ENCODE results near the gene RERG. TPM values are rescaled to one million over a fixed set of nuclear protein-coding genes. Genes with fewer than 3 reads are reported as not detected.

The RERG gene
- total and polyA plus RNA-seq, 2 experiments from 2014 or later, result 1.1 to 1.5 TPM

DNA sequence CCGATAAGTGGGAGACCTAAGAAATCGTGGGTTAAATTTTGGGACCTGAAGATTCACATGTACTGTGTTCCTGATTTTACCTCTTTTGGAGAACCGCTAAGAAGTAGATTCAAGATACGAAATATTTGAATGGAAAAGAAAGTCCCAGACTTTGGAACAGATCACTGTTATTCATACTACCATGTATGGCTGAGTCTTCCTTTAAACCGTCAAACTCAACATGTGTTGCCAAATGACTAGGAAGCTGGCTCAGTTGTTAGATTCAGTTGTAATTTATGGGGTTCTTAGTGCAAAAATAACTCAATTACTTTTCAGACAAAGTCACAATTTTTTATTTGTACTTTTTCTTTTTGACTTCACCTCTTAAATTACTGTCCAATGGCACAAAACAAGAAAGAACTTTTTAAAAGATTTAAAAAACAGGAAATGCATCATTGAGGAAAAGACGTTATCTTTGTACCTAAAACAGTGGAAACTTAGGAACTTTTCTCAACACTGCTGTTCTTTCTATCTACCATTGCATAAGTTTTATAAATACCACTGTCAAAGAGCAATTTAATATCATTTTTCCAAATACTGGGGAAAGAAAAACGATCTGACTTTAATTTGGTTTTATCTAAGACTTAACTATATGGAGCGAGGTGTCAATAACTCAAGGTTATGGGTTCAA lies 15.7 kb downstream of the RERG start:
- H3K27ac ChIP-seq (ENCODE audit: low read depth), result peak overlapping the region; percentile 45; the same call in 1 of the 2 replicates
- H3K27me3 ChIP-seq (ENCODE audit: insufficient read depth), result no peaks in the 10 kb centered on the region
- H4K20me1 ChIP-seq (replicated peaks; ENCODE audit: insufficient read depth), result no peaks in the 10 kb centered on the region
- H3F3A ChIP-seq (replicated peaks; ENCODE audit: low read depth), result no peaks in the 10 kb centered on the region
- no peak for DNase-seq (ENCODE audit: low spot score)
- H3K9me2 ChIP-seq (ENCODE audit: insufficient read depth), result no peaks in the 10 kb centered on the region
- no peak overlapping the region for H3K4me3 ChIP-seq
- H2AFZ ChIP-seq, result no peak overlapping the region; the same call in 1 of the 2 replicates
- Mint-ChIP-seq H3K9me3 (no peaks in the 10 kb centered on the region), H3K36me3 (ENCODE audit: low read depth) (no peaks in the 10 kb centered on the region), H3K4me1 (peaks cover 23% of the 10 kb centered on the region; the same call in 2 of the 3 replicates), H3K4me3 (no peak overlapping the region), H3K27ac (no peak overlapping the region), H3K27me3 (ENCODE audit: insufficient read depth, low read depth, poor library complexity) (no peaks in the 10 kb centered on the region)
- no peak for TF ChIP-seq JUNB (IDR thresholded peaks at IDR 0.05; ENCODE audit: unreplicated experiment)
- TF ChIP-seq NANOG (IDR thresholded peaks at IDR 0.05; ENCODE audit: borderline replicate concordance), result no peak
- H3K79me2 ChIP-seq (replicated peaks; ENCODE audit: insufficient read depth), result no peaks in the 10 kb centered on the region
- H3K36me3 ChIP-seq (ENCODE audit: insufficient read depth), result no peaks in the 10 kb centered on the region
- peaks cover 18% of the 10 kb centered on the region; the same call in 1 of the 2 replicates for H3K4me1 ChIP-seq (ENCODE audit: insufficient read depth)
- H3K4me2 ChIP-seq, result 0 out of 2 replicates have a peak overlapping the region, but pooled peaks have one; percentile 60
- no peak for ATAC-seq

DNA sequence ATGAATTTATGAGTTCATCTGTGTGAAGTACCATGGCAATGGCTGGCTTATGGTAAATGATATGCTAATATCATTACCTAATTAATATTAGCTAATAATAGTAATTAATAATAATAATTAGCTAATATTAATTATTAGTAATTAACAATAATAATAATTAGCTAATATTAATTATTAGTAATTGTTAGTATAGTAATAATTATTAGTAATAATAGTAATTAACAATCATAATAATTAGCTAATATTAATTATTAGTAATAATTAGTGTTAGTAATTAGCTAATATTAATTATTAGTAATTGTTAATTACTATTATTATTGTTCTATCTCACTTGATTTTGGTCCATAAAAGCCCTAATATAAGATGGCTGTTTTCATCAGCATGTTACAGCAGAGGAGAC lies 19.8 kb downstream of the RERG start:
- Histone ChIP-seq H4K20me1 (replicated peaks; ENCODE audit: insufficient read depth) (no peaks in the 10 kb centered on the region), H3K36me3 (ENCODE audit: insufficient read depth) (no peaks in the 10 kb centered on the region), H3K4me3 (no peak overlapping the region), H3K4me2 (no peak overlapping the region), H3F3A (replicated peaks; ENCODE audit: low read depth) (no peaks in the 10 kb centered on the region), H3K9me2 (ENCODE audit: insufficient read depth) (peaks cover 9% of the 10 kb centered on the region), H2AFZ (no peak overlapping the region), H3K79me2 (replicated peaks; ENCODE audit: insufficient read depth) (no peaks in the 10 kb centered on the region), H3K4me1 (ENCODE audit: insufficient read depth) (0 out of 2 replicates have a peak, but pooled peaks cover 12% of the 10 kb centered on the region), H3K27ac (ENCODE audit: low read depth) (no peak overlapping the region), H3K27me3 (ENCODE audit: insufficient read depth) (no peaks in the 10 kb centered on the region)
- ATAC-seq (no peak), DNase-seq (ENCODE audit: low spot score) (no peak)
- H3K9me3 Mint-ChIP-seq, result no peaks in the 10 kb centered on the region
- H3K36me3 Mint-ChIP-seq (ENCODE audit: low read depth), result no peaks in the 10 kb centered on the region
- no peaks in the 10 kb centered on the region for H3K27me3 Mint-ChIP-seq (ENCODE audit: insufficient read depth, low read depth, poor library complexity)
- H3K4me1 Mint-ChIP-seq, result peaks cover 8% of the 10 kb centered on the region; the same call in 2 of the 3 replicates
- no peak overlapping the region for H3K4me3 Mint-ChIP-seq
- H3K27ac Mint-ChIP-seq, result no peak overlapping the region
- TF ChIP-seq STAT1 (IDR thresholded peaks at IDR 0.05; ENCODE audit: unreplicated experiment), result no peak
- no peak for TF ChIP-seq ZNF114 (CRISPR knock-in tag; IDR thresholded peaks at IDR 0.05)
- TF ChIP-seq EZH2phosphoT487 (IDR thresholded peaks at IDR 0.05; ENCODE audit: unreplicated experiment), result no peak
- TF ChIP-seq CREB1 (CRISPR knock-in tag; IDR thresholded peaks at IDR 0.05; ENCODE audit: low read depth), result no peak
- TF ChIP-seq, protein P1, sequence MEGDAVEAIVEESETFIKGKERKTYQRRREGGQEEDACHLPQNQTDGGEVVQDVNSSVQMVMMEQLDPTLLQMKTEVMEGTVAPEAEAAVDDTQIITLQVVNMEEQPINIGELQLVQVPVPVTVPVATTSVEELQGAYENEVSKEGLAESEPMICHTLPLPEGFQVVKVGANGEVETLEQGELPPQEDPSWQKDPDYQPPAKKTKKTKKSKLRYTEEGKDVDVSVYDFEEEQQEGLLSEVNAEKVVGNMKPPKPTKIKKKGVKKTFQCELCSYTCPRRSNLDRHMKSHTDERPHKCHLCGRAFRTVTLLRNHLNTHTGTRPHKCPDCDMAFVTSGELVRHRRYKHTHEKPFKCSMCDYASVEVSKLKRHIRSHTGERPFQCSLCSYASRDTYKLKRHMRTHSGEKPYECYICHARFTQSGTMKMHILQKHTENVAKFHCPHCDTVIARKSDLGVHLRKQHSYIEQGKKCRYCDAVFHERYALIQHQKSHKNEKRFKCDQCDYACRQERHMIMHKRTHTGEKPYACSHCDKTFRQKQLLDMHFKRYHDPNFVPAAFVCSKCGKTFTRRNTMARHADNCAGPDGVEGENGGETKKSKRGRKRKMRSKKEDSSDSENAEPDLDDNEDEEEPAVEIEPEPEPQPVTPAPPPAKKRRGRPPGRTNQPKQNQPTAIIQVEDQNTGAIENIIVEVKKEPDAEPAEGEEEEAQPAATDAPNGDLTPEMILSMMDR (conservative IDR thresholded peaks at IDR 0.05; ENCODE audit: low read depth in 2 of 2), result no peak
- no peak for TF ChIP-seq POLR2AphosphoS5 (IDR thresholded peaks at IDR 0.05; ENCODE audit: low read depth)
- TF ChIP-seq, protein P2, sequence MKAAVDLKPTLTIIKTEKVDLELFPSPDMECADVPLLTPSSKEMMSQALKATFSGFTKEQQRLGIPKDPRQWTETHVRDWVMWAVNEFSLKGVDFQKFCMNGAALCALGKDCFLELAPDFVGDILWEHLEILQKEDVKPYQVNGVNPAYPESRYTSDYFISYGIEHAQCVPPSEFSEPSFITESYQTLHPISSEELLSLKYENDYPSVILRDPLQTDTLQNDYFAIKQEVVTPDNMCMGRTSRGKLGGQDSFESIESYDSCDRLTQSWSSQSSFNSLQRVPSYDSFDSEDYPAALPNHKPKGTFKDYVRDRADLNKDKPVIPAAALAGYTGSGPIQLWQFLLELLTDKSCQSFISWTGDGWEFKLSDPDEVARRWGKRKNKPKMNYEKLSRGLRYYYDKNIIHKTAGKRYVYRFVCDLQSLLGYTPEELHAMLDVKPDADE (IDR thresholded peaks at IDR 0.05), result no peak
- TF ChIP-seq JUNB (IDR thresholded peaks at IDR 0.05; ENCODE audit: unreplicated experiment), result no peak
- TF ChIP-seq, protein P3, sequence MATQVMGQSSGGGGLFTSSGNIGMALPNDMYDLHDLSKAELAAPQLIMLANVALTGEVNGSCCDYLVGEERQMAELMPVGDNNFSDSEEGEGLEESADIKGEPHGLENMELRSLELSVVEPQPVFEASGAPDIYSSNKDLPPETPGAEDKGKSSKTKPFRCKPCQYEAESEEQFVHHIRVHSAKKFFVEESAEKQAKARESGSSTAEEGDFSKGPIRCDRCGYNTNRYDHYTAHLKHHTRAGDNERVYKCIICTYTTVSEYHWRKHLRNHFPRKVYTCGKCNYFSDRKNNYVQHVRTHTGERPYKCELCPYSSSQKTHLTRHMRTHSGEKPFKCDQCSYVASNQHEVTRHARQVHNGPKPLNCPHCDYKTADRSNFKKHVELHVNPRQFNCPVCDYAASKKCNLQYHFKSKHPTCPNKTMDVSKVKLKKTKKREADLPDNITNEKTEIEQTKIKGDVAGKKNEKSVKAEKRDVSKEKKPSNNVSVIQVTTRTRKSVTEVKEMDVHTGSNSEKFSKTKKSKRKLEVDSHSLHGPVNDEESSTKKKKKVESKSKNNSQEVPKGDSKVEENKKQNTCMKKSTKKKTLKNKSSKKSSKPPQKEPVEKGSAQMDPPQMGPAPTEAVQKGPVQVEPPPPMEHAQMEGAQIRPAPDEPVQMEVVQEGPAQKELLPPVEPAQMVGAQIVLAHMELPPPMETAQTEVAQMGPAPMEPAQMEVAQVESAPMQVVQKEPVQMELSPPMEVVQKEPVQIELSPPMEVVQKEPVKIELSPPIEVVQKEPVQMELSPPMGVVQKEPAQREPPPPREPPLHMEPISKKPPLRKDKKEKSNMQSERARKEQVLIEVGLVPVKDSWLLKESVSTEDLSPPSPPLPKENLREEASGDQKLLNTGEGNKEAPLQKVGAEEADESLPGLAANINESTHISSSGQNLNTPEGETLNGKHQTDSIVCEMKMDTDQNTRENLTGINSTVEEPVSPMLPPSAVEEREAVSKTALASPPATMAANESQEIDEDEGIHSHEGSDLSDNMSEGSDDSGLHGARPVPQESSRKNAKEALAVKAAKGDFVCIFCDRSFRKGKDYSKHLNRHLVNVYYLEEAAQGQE (IDR thresholded peaks at IDR 0.05; ENCODE audit: unreplicated experiment), result no peak
- TF ChIP-seq EZH2 (IDR thresholded peaks at IDR 0.05; ENCODE audit: low read depth, unreplicated experiment), result no peak
- TF ChIP-seq ZNF331 (CRISPR knock-in tag; IDR thresholded peaks at IDR 0.05; ENCODE audit: low read depth), result no peak
- no peak for TF ChIP-seq NANOG (IDR thresholded peaks at IDR 0.05; ENCODE audit: borderline replicate concordance)
